B cell (primary cell): ENCODE measurements around the gene FCRL6. TPM values are rescaled to one million over a fixed set of nuclear protein-coding genes. Genes with fewer than 3 reads are reported as not detected.

Source experiments
- ATAC-seq: fragments of 200-7000 bp; cut with Tn5 transposase; one replicate; pipeline ENCODE4 v1.10.0; 2021; ENCODE audit warnings: low read depth, mild to moderate bottlenecking, moderate number of reproducible peaks, moderate library complexity
- CTCF ChIA-PET: fragments of 350-600 bp; sonication (Branson Sonifier 250); formaldehyde crosslinking; loops from one replicate; lab custom pipeline; 2021; ENCODE audit warnings: antibody characterized with exemption, inconsistent platforms; lab: Charles Lee
- POLR2A ChIA-PET: fragments of 350-600 bp; sonication (Branson Sonifier 250); formaldehyde crosslinking; loops from one replicate; lab custom pipeline; 2021; ENCODE audit warnings: antibody characterized with exemption; lab: Charles Lee
- DNase-seq: peaks from one replicate; pipeline ENCODE4 v3.0.0; 2013
- H2AFZ ChIP-seq: 2 replicates; pipeline ENCODE4 v1.6.1; 2012; ENCODE audit warnings: mild to moderate bottlenecking, low read depth, low read length; ENCODE audit not compliant: insufficient read depth, poor library complexity, severe bottlenecking
- H3K27ac ChIP-seq, 2 donors: 1 replicate in 1 of 2; 2 replicates in 1 of 2; pipeline ENCODE4 v1.5.1; 2012 to 2013; ENCODE audit warnings: low read length in 2 of 2, mild to moderate bottlenecking in 2 of 2, moderate library complexity in 1 of 2
- H3K27me3 ChIP-seq, 4 experiments: fragments of 200-600 bp in 1 of 4; sonication (generic) in 1 of 4; replicated peaks in 1 of 4; 1 replicate in 2 of 4; 2 replicates in 2 of 4; pipeline versions ENCODE4 v1.6.1 to v1.7.0; 2013 to 2016; ENCODE audit warnings: low read length in 3 of 4, mild to moderate bottlenecking in 2 of 4, mixed read lengths in 1 of 4, moderate library complexity in 1 of 4; ENCODE audit not compliant: insufficient read depth in 4 of 4, control insufficient read depth in 3 of 4; ENCODE audit errors: control extremely low read depth in 1 of 4
- H3K36me3 ChIP-seq, 2 experiments: replicated peaks in 1 of 2; 1 replicate in 1 of 2; 2 replicates in 1 of 2; pipeline versions ENCODE4 v1.6.1 to v1.7.1; 2013; ENCODE audit warnings: low read length in 1 of 2; ENCODE audit not compliant: insufficient read depth in 2 of 2, control insufficient read depth in 1 of 2; ENCODE audit errors: control extremely low read depth in 1 of 2, extremely low read depth in 1 of 2
- H3K4me1 ChIP-seq, 2 donors: fragments of 200-600 bp in 1 of 2; sonication (generic) in 1 of 2; 1 replicate in 1 of 2; 2 replicates in 1 of 2; pipeline versions ENCODE4 v1.5.1 to v1.6.1; 2013 to 2017; ENCODE audit warnings: low read length in 2 of 2; ENCODE audit not compliant: control insufficient read depth in 2 of 2, insufficient read depth in 2 of 2
- H3K4me2 ChIP-seq: replicated peaks from 2 replicates; pipeline ENCODE3; 2012; ENCODE audit warnings: mild to moderate bottlenecking, low read depth, low read length; ENCODE audit not compliant: poor library complexity, severe bottlenecking
- H3K4me3 ChIP-seq, 5 experiments: fragments of 200-600 bp in 1 of 5; sonication (generic) in 1 of 5; 1 replicate in 3 of 5; 2 replicates in 2 of 5; pipeline versions ENCODE4 v1.5.1 to v1.7.0; 2011 to 2016; ENCODE audit warnings: low read length in 4 of 5, mild to moderate bottlenecking in 4 of 5, low read depth in 2 of 5, control low read depth in 1 of 5, moderate library complexity in 1 of 5; ENCODE audit not compliant: insufficient read depth in 1 of 5; ENCODE audit errors: control extremely low read depth in 1 of 5, extremely low read depth in 1 of 5
- H3K79me2 ChIP-seq: fragments of 200-600 bp; sonication (generic); one replicate; pipeline ENCODE4 v1.6.0; 2016; ENCODE audit warnings: low read length; ENCODE audit not compliant: control insufficient read depth, insufficient read depth
- H3K9ac ChIP-seq: fragments of 200-600 bp; sonication (generic); 2 replicates; pipeline ENCODE4 v1.6.1; 2017; ENCODE audit warnings: mild to moderate bottlenecking, low read length, moderate library complexity
- H3K9me3 ChIP-seq, 3 donors: one replicate each; pipeline versions ENCODE4 v1.6.1 to v1.7.1; 2013; ENCODE audit warnings: low read length in 2 of 3; ENCODE audit not compliant: control insufficient read depth in 2 of 3, insufficient read depth in 1 of 3; ENCODE audit errors: control extremely low read depth in 1 of 3
- H4K20me1 ChIP-seq: 2 replicates; pipeline ENCODE4 v1.6.0; 2012; ENCODE audit warnings: mild to moderate bottlenecking, low read length; ENCODE audit not compliant: insufficient read depth, control insufficient read depth, poor library complexity, severe bottlenecking
- H3K27ac Mint-ChIP-seq: one replicate; pipeline ENCODE4 v1.8.0; 2021; ENCODE audit warnings: mixed read lengths
- H3K27me3 Mint-ChIP-seq: one replicate; pipeline ENCODE4 v1.8.0; 2021; ENCODE audit warnings: mixed read lengths
- H3K4me1 Mint-ChIP-seq: one replicate; pipeline ENCODE4 v1.8.0; 2021; ENCODE audit warnings: mixed read lengths
- H3K4me3 Mint-ChIP-seq: one replicate; pipeline ENCODE4 v1.8.0; 2021; ENCODE audit warnings: mixed read lengths
- H3K9me3 Mint-ChIP-seq: one replicate; pipeline ENCODE4 v1.8.0; 2022; ENCODE audit warnings: mixed read lengths; ENCODE audit not compliant: insufficient read depth
- EZH2 ChIP-seq: IDR thresholded peaks from 2 replicates; pipeline ENCODE4 v1.6.1; 2012; ENCODE audit warnings: borderline replicate concordance, low read depth, mild to moderate bottlenecking, moderate library complexity, low read length; ENCODE audit not compliant: insufficient read depth, poor library complexity, severe bottlenecking
- WGBS: methylation state at CpG from one replicate; pipeline ENCODE4 v1.1.5; 2013; ENCODE audit warnings: missing lambda C conversion rate; ENCODE audit not compliant: insufficient coverage; 5-methylcytosine and 5-hydroxymethylcytosine counted together
- intact Hi-C: fragments of 100-400 bp; cut with micrococcal nuclease; formaldehyde crosslinking; loops from one replicate; pipeline ENCODE4 v1.10.0; 2022
- polyA plus RNA-seq: library from polyadenylated mRNA; depleted of rRNA; stranded (reverse); fragments of >200 nt; gene quantifications from 2 replicates; pipeline ENCODE4 v1.2.3, GENCODE V29; 2012
- total RNA-seq, 2 donors: library from RNA; stranded (reverse); fragments of 120-200 nt in 1 of 2; gene quantifications; 1 replicate in 1 of 2; 2 replicates in 1 of 2; pipeline versions ENCODE4 v1.2.3 to v1.2.4, GENCODE V29; 2013 to 2022
- TF ChIP-seq, protein P1 (sequence below): fragments of 200-600 bp; IDR thresholded peaks from one replicate; pipeline ENCODE4 v1.8.0; 2022; ENCODE audit warnings: antibody characterized with exemption, mild to moderate bottlenecking

The FCRL6 gene
- total and polyA plus RNA-seq, 2 donors (not counting 1 experiment from before 2014, with no cell fraction given), result 0.81 TPM; not detected in 1

DNA sequence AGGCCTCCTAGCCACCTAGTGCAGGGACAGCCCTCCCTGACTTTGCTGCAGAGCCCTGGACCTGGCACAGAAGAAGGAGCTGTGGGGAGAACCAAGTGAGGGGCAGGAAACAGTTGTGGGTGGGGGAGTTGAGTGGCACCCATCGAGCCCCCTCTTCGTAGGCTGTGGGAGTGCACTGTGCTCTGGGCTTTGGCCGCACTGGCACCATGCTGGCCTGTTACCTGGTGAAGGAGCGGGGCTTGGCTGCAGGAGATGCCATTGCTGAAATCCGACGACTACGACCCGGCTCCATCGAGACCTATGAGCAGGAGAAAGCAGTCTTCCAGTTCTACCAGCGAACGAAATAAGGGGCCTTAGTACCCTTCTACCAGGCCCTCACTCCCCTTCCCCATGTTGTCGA is 20.2 kb upstream of the FCRL6 start:
- ATAC-seq, result no peak

GRCh38 chr1:159783724-159784123 is 18.4 kb upstream of the FCRL6 start:
- POLR2A ChIA-PET, result no interaction called here
- Mint-ChIP-seq H3K9me3 (no peaks in the 10 kb centered on the region), H3K27me3 (no peaks in the 10 kb centered on the region), H3K27ac (no peak overlapping the region), H3K4me1 (peaks cover 9% of the 10 kb centered on the region), H3K4me3 (no peak overlapping the region)
- Histone ChIP-seq H2AFZ (no peak overlapping the region), H3K27ac (no peak overlapping the region), H3K9ac (no peak overlapping the region), H3K4me2 (no peak overlapping the region), H3K79me2 (no peaks in the 10 kb centered on the region), H3K4me3 (no peak overlapping the region), H3K27me3 (no peaks in the 10 kb centered on the region), H4K20me1 (no peaks in the 10 kb centered on the region), H3K4me1 (peaks cover 13 to 15% of the 10 kb centered on the region in 2 donors), H3K36me3 (no peaks in the 10 kb centered on the region), H3K9me3 (no peaks in the 10 kb centered on the region)
- ATAC-seq (no peak), DNase-seq (no peak)
- CTCF ChIA-PET, result interaction anchor here (1.3 to 3.6 kb wide), 4 partner anchors 14 to 224 kb away, joined by 4 to 21 read pairs (median 9); partner anchors contain the start of gene FCRL6
- intact Hi-C loops, result no loop called here
- TF ChIP-seq, protein P1, sequence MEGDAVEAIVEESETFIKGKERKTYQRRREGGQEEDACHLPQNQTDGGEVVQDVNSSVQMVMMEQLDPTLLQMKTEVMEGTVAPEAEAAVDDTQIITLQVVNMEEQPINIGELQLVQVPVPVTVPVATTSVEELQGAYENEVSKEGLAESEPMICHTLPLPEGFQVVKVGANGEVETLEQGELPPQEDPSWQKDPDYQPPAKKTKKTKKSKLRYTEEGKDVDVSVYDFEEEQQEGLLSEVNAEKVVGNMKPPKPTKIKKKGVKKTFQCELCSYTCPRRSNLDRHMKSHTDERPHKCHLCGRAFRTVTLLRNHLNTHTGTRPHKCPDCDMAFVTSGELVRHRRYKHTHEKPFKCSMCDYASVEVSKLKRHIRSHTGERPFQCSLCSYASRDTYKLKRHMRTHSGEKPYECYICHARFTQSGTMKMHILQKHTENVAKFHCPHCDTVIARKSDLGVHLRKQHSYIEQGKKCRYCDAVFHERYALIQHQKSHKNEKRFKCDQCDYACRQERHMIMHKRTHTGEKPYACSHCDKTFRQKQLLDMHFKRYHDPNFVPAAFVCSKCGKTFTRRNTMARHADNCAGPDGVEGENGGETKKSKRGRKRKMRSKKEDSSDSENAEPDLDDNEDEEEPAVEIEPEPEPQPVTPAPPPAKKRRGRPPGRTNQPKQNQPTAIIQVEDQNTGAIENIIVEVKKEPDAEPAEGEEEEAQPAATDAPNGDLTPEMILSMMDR, result no peak
- no peak for TF ChIP-seq EZH2
- WGBS, result no CpG with 5 or more reads among the region's 1 CpG

More for the DNA sequence above, 20.2 kb upstream of the FCRL6 start:
- H3K79me2 ChIP-seq, result no peaks in the 10 kb centered on the region
- no peak overlapping the region for H3K9ac ChIP-seq
- peaks cover 9% of the 10 kb centered on the region for H3K4me1 Mint-ChIP-seq
- peaks cover 13 to 15% of the 10 kb centered on the region in 2 donors for H3K4me1 ChIP-seq
- no peaks in the 10 kb centered on the region for H3K27me3 ChIP-seq
- no peak overlapping the region for H3K27ac ChIP-seq
- H3K9me3 ChIP-seq, result no peaks in the 10 kb centered on the region
- no peaks in the 10 kb centered on the region for H3K27me3 Mint-ChIP-seq
- peak overlapping the region; percentile 92 for H3K4me3 Mint-ChIP-seq
- TF ChIP-seq EZH2, result no peak
- peak; percentile 25 for DNase-seq
- H3K36me3 ChIP-seq, result no peaks in the 10 kb centered on the region
- intact Hi-C loops, result loop anchor here (2.0 kb wide), 2 partner anchors 17 to 317 kb away; partner anchors contain the start of gene IGSF8
- no peak overlapping the region for H3K4me3 ChIP-seq
- 88% methylated on average over 8 of the region's 12 CpGs for WGBS
- POLR2A ChIA-PET, result interaction anchor here (1.0 to 1.8 kb wide), 2 partner anchors 108 to 142 kb away, joined by 3 to 6 read pairs; no protein-coding TSS in a partner anchor
- no peaks in the 10 kb centered on the region for H3K9me3 Mint-ChIP-seq
- peak overlapping the region; percentile 26 for H3K27ac Mint-ChIP-seq
- CTCF ChIA-PET, result interaction anchor here (0.6 to 3.6 kb wide), 6 partner anchors 8 to 226 kb away, joined by 3 to 21 read pairs (median 9); no protein-coding TSS in a partner anchor
- H3K4me2 ChIP-seq, result no peak overlapping the region
- H4K20me1 ChIP-seq, result no peaks in the 10 kb centered on the region
- H2AFZ ChIP-seq, result no peak overlapping the region
